Stimulated activated naive CD4-positive, alpha-beta T cell (primary cell): Measurements from ENCODE around the gene A4GNT.
"Not testable (repeated sequence)": the region's sequence is repeated elsewhere in the genome, so short reads cannot be mapped to it uniquely, and the experiment has no call there.

Source experiments
- DNase-seq, 6 experiments: peaks; one replicate each; lab custom pipeline; 2025; lab: John Stamatoyannopoulos, UW

Gene A4GNT

DNA sequence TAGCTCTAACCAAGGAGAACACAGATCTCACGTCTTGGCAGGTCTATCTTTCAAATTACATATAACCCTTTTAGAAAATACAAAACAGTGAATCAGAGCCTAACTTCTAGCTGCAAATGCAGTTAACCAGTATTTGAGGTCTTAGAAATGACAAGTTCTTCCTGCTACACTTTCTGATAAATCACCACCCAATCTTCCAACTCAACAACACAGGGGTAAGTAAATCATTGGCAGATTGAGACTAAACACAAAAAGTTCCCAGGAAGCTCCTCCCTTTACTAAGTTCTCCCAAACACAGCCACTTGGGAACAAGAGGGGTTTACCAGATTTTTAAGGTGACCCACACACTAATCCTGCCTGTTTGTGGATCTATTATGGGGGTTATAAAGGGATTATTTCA, at the start of gene A4GNT:
Gene A4GNT (minus strand): TSS at position 152 of the 400 bp plus-strand sequence. CDS start 1,134 bp downstream, outside the sequence.
- DNase-seq: no peak

DNA sequence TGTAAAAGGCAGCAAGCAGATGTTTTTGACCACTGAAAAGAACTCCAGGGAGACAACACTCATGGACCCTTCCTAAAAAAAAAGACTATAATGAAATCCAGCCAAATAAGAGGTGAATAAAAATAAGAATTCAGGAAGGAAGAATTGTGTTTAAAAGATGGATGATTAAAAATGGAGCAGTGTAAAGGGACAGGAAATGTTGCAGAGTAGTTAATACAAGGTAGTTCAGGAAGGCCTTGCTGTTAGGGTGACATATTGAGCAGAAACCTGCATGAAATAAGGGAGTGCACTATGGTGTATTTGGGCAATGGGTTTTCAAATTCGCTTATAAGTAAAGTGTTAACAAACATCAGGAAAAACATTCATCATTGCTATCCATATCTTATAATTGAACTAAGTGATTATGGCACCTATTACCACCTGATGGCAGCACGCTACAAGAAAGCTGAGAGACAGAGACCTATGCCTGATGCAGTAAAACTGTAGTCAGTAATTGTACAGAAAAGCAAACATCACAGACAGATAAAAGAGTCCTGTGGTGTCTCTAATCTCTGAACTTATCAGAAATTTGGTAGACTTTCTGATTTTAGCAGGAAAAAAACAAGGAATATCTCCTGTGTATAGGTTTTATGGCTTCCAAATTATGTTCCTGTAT, 48.3 kb upstream of the A4GNT start:
- peak in 5 of 6 experiments; percentile 1 to 40 (median 32) for DNase-seq

DNA sequence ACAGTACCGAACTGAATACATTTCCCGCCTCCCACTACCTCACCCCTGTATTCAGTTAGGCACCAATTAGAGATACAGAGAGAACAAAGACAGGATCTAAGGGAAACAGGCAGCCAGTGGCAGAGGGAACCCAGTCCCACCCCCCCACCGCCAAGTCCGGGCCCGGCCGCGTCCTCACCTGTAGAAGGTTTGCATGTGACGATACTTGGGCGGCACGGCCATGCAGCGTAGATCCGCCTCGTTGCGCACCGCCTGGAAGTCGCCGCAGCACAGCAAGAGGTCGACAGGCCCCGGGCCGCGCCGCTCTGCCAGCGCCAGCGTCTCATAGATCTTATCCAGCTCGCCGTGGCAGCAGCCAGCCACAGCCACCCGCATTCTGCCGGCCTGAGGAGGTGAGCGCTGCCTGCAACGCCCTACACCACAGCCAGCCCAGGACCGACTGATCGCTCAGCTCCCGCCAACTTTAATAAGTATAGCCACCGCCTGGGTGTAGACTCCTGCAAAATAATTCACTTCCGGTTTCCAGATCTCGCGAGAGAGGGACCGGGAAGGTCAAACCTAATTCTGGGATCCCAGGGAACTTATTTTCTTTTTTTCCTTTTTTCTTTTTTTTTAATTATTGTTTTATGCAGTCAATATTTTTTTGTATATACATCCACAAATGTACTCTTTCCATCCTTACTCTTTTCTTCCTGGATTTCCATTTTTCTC, 42.4 kb upstream of the A4GNT start, which contains the start of gene DBR1:
Gene DBR1 (minus strand): TSS at position 501 of the 711 bp plus-strand sequence. CDS start 126 bp downstream, at position 375.
- peak; percentile 65 to 84 (median 78) for DNase-seq

GRCh38 chr3:138173769-138174420, 41.7 kb upstream of the A4GNT start:
- no peak for DNase-seq

DNA sequence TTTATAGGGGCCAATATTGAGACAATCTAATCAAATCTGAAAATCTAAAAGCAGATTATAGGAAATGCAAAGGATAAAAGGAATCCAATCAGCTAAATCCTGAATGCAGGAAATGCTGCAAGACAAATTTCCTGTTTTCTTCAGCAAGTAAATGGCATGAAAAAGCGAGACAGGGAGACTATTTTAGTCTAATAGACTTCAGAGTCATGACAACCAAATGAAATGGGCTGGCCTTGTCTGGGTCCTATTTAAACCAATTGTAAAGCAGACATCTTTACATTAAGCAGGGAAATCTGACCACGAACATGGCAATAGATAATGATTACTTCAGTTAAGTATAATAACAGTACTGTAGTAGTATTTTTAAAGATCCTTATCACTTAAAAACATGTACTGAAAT, 40.4 kb upstream of the A4GNT start:
- DNase-seq: no peak

DNA sequence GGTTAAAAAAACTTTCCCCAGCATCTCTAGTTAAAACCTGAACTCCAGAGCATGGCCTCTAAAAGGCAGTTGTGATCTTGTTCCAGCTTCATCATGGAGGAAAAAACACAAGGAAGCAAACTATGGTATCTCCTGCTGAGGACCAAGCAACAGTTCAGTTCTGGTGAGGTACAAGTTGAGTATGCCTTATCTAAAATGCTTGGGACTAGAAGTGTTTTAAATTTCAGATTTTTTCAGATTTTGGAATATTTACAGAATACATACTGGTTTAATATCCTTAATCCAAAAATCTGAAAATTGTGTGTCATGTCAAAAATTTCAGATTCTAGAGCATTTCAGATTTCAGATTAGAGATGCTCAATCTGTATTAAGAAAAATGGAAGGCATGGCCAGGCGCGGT, 32.9 kb upstream of the A4GNT start:
- no peak for DNase-seq

- DNase-seq: no peak
Observed at GRCh38 chr3:138157743-138158142, 25.6 kb upstream of the A4GNT start.

DNA sequence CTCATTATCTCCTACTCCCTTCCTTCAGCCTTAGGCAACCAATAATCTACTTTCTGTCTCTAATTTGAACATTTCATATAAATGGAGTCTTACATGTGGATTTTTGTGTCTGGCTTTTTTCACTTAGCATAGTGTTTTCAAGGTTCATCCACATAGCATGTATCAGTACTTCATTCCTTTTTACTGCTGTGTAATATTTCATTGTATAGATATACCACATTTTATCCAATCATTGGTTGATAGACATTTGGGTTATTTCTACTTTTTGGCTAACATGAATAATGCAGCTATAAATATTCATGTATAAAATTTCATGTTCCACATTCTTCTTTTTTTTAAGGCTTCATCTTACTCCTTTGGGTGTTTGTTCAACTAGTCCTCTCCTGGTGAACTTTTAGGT, 22.3 kb upstream of the A4GNT start:
- DNase-seq: no peak

GRCh38 chr3:138148503-138148902, 16.3 kb upstream of the A4GNT start:
- DNase-seq: no peak

- DNase-seq: not testable (repeated sequence)
Observed at GRCh38 chr3:138142181-138142580, 10.0 kb upstream of the A4GNT start.

- no peak for DNase-seq
Observed at GRCh38 chr3:138140940-138141339, 8.8 kb upstream of the A4GNT start.

DNA sequence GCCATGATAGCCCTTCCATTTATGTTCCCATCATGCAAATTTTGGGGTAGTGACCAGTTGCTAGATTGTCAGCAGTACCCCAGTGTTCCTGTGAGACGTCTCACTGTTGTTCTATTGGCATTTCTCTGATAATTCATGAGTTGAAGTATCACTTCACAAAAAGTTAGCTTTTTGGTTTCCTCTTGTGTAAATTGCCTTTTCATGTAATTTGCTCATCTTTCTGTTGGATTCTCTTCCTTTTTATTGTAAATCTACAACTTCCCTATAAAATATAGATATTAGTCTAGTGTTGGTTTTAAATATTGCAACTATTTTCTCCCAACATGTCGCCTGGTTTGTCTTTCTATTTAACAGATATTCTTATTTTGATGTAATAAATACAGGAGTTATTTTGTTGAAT, 7.5 kb upstream of the A4GNT start:
- no peak for DNase-seq

DNA sequence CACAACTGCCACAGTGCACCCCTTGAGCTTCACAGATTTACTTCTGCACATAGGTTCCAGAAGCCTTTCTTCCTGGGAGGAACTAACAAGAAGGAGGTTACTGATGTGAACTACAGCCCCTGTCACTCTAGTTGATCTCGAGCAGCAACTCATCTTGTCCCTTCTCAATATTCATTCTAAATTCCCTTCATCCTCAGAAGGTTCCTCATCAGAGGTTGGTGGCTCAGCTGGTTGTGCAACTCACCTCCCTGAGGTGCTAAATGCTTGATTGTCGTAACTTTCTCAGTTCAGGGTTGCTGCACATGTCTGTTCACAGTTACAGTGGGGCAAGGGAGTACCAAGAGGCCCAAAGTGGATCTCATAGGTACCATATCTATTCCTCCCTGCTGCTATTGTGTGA, 5.7 kb upstream of the A4GNT start:
- DNase-seq: no peak

GRCh38 chr3:138136201-138136600, 4.0 kb upstream of the A4GNT start:
- DNase-seq: no peak

- DNase-seq: no peak
Observed at GRCh38 chr3:138135833-138136194, 3.6 kb upstream of the A4GNT start.

DNA sequence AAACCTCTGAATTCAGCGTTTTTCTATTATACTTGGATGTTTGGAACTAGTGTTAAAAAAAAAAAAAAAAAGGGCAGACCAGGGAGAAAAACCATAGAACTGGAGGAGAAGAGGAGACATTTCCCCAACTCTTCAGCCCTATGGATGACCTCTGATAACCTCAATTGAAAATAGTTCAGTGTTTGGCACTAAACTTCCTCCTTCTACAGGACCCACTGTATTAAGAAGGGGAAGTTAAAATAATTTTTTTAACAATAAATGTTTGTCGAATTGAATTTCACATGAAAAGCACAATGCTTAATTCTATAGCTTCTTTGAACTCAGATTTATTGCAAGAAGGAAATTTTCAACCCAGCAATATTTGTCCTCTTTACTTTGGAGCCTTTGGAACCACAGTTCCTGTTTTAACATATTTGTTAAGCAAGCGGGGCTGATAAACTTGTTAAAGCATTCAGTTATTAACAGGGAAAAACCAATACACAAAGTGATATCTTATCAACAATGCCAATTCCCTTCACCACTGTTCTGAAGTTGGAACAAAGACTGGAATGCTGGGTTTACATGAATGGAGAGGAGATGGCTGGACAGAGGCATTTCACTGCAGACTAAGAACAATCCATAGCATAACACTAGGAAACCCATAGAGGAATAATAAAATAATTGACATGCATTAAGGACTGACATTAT, 3.1 kb upstream of the A4GNT start:
- no peak for DNase-seq

GRCh38 chr3:138127636-138128365, 4.4 kb downstream of the A4GNT start:
- DNase-seq: no peak

DNA sequence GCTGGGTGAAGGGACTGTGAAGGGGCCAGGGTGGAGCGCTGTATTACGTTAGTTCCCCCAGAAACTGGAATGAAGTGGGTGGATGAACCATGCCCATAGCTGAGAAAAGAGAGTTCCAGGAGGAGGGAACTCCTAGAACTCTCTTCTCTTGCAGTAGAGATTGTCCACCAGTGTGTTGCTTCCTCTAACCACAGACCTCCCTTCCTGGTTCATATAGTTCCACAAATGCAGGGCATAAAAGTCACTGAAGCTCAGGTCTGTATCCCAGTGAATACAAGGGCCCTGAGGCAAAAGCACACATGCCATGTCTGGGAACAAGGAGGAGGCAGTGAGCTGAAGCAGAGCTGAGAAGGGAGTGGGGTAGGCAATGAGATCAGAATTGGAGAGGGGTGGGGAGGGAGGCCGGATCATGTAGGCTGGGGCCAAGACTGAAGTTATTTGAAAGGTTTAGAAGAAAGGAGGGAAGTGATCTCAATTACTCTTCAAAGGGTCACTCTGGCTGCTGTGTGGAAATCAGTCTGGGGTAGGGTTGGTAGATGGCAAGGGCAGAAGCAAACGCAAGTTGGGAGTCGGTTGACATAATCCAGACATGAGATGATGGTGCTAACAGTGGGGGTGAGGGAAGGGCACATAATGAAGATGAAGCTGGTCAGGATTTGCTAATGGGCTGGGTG, 6.5 kb downstream of the A4GNT start:
- DNase-seq: no peak

DNA sequence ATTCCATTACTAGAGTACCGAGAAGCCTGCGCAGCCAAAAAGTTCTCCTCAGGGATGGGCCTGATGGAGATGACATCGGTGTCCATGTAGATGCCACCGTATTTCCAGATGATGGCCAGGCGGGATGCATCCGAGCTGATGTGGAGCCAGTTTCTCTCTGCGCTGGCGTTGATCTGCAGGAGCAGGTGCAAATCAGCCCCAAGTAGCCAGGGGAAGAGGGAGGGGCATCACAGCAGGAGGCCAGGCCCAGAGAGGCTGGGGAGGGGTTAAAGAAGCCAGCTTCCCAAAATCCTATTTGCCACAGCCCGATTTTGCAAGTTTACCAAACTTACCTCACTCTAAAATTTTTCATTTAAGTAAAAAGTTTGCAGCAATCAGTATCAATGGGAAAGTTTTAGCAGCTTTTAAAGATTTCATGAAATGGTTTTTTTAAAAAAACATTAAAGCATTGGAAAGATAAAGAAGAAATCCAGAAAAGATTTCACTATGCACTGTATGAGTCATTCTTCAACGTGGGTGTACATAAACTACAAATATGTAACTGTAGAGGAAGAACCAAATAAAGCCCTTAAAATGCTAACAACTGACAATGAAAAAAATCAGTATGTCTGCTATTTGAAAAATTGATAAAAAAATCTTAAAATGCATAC, 7.4 kb downstream of the A4GNT start:
- DNase-seq: no peak

DNA sequence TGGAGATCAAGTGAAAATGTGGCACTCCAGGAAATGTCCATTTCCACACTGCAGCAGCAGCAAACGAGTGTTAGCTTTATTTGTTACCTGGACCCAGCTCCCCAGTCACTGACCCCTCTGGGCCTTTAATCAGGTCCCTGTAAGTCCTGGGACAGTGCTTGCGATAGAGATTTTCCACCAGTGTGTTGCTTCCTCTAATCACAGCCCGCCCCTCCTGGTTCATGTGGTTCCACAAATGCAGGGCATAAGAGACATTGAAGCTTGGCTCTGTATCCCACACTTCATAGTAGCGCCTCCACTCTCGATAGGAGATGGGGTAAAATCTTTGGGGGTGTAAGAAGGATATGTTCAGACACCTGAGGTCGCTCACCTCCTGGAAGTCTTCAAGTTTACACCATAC, 8.0 kb downstream of the A4GNT start:
- no peak for DNase-seq

- no peak for DNase-seq
Observed at GRCh38 chr3:138119423-138119766, 12.8 kb downstream of the A4GNT start.
